Uterus (tissue), 4 donors: ENCODE results near the gene PTPN14. TPM values are rescaled to one million over a fixed set of nuclear protein-coding genes. Genes with fewer than 3 reads are reported as not detected.
A peak's percentile ranks its signal among the peaks of the same experiment; 100 is the strongest.

ENCODE experiments used
- DNase-seq, 2 donors: peaks; one replicate each; pipeline ENCODE4 v3.0.0-alpha.2; 2019 to 2020
- H3K27ac ChIP-seq, 2 donors: fragments of 200-600 bp; sonication (generic); 1 replicate in 1 of 2; 2 replicates in 1 of 2; pipeline ENCODE4 v1.5.1; 2016 to 2018
- H3K27me3 ChIP-seq, 2 donors: fragments of 200-600 bp; sonication (generic); one replicate each; pipeline ENCODE4 v1.5.1; 2018 to 2019; ENCODE audit warnings: control low read depth in 1 of 2
- H3K36me3 ChIP-seq, 2 donors: fragments of 200-600 bp; sonication (generic); one replicate each; pipeline ENCODE4 v1.5.1; 2019; ENCODE audit warnings: control low read depth in 1 of 2
- H3K4me1 ChIP-seq, 2 donors: fragments of 200-600 bp; sonication (generic); one replicate each; pipeline ENCODE4 v1.5.1; 2018 to 2019; ENCODE audit warnings: control low read depth in 1 of 2
- H3K4me3 ChIP-seq, 2 donors: fragments of 200-600 bp; sonication (generic); 1 replicate in 1 of 2; 2 replicates in 1 of 2; pipeline ENCODE4 v1.5.1; 2018 to 2019; ENCODE audit warnings: mild to moderate bottlenecking in 1 of 2
- H3K9me3 ChIP-seq, 2 donors: fragments of 200-600 bp; sonication (generic); one replicate each; pipeline ENCODE4 v1.5.1; 2019; ENCODE audit warnings: control low read depth in 1 of 2
- CTCF ChIP-seq, 4 experiments: fragments of 200-600 bp in 2 of 4; fragments of 450-650 bp in 2 of 4; sonication (generic) in 2 of 4; IDR thresholded peaks; one replicate each; pipeline ENCODE4 v1.5.1; 2016 to 2019; ENCODE audit warnings: antibody characterized with exemption in 4 of 4, mild to moderate bottlenecking in 2 of 4, moderate library complexity in 1 of 4
- POLR2A ChIP-seq, 2 donors: fragments of 450-650 bp; IDR thresholded peaks; one replicate each; pipeline ENCODE4 v1.6.1; 2016; ENCODE audit warnings: antibody characterized with exemption in 2 of 2, mild to moderate bottlenecking in 1 of 2, moderate library complexity in 1 of 2
- intact Hi-C: fragments of 100-400 bp; cut with DNase I; formaldehyde crosslinking; loops from one replicate; pipeline ENCODE4 v1.15.1; 2023; ENCODE audit warnings: low total_unique reads
- total RNA-seq, 4 donors: library from RNA; depleted of rRNA in 3 of 4; stranded (reverse); fragments of >200 nt in 3 of 4; gene quantifications; one replicate each; pipeline versions ENCODE4 v1.1.0 to v1.2.4, GENCODE V29; 2014 to 2023
- donor health status: DM: yes; HTN: yes; CAD: no.

PTPN14 gene
- total RNA-seq, 4 donors from 2014 or later = 13.2 to 78.0 (median 30.9) TPM

- peaks cover 0 to 10% of the 10 kb centered on the region in 2 donors for H3K4me1 ChIP-seq
- no peak overlapping the region for H3K4me3 ChIP-seq
Measured at GRCh38 chr1:214449371-214449770, 102.0 kb downstream of the PTPN14 start.

GRCh38 chr1:214448536-214448935 is 102.9 kb downstream of the PTPN14 start:
- no peak for TF ChIP-seq POLR2A (IDR thresholded peaks at IDR 0.05)
- TF ChIP-seq CTCF (IDR thresholded peaks at IDR 0.05) = no peak
- peaks cover 0 to 10% of the 10 kb centered on the region in 2 donors for H3K4me1 ChIP-seq
- intact Hi-C loops = no loop called here

More at GRCh38 chr1:214449371-214449770, 102.0 kb downstream of the PTPN14 start:
- TF ChIP-seq CTCF (IDR thresholded peaks at IDR 0.05) (no peak), POLR2A (IDR thresholded peaks at IDR 0.05) (no peak)
- Histone ChIP-seq H3K36me3 (no peaks in the 10 kb centered on the region), H3K27me3 (no peaks in the 10 kb centered on the region), H3K9me3 (no peaks in the 10 kb centered on the region), H3K27ac (no peak overlapping the region)
- DNase-seq = no peak
- intact Hi-C loops = no loop called here

GRCh38 chr1:214447557-214447871 is 103.9 kb downstream of the PTPN14 start:
- TF ChIP-seq POLR2A (IDR thresholded peaks at IDR 0.05) = no peak
- TF ChIP-seq CTCF (IDR thresholded peaks at IDR 0.05) = no peak
- H3K4me1 ChIP-seq = peaks cover 0 to 10% of the 10 kb centered on the region in 2 donors
- H3K9me3 ChIP-seq = no peaks in the 10 kb centered on the region
- intact Hi-C loops = no loop called here
- H3K4me3 ChIP-seq = no peak overlapping the region
- H3K27me3 ChIP-seq = no peaks in the 10 kb centered on the region
- no peaks in the 10 kb centered on the region for H3K36me3 ChIP-seq
- DNase-seq = no peak
- H3K27ac ChIP-seq = peak overlapping the region in 1 of 2 donors; percentile 69

More at GRCh38 chr1:214448536-214448935, 102.9 kb downstream of the PTPN14 start:
- no peaks in the 10 kb centered on the region for H3K9me3 ChIP-seq
- no peak overlapping the region for H3K4me3 ChIP-seq
- H3K27me3 ChIP-seq = no peaks in the 10 kb centered on the region
- H3K36me3 ChIP-seq = no peaks in the 10 kb centered on the region
- H3K27ac ChIP-seq = no peak overlapping the region
- DNase-seq = no peak

GRCh38 chr1:214446772-214447556 is 104.4 kb downstream of the PTPN14 start:
- peak overlapping the region in 1 of 2 donors; percentile 69 for H3K27ac ChIP-seq
- H3K9me3 ChIP-seq = no peaks in the 10 kb centered on the region
- intact Hi-C loops = no loop called here
- TF ChIP-seq CTCF (IDR thresholded peaks at IDR 0.05) (no peak), POLR2A (IDR thresholded peaks at IDR 0.05) (no peak)
- peaks cover 0 to 10% of the 10 kb centered on the region in 2 donors for H3K4me1 ChIP-seq
- no peaks in the 10 kb centered on the region for H3K36me3 ChIP-seq
- peak in 1 of 2 donors; percentile 21 for DNase-seq
- no peaks in the 10 kb centered on the region for H3K27me3 ChIP-seq
- no peak overlapping the region for H3K4me3 ChIP-seq

GRCh38 chr1:214445831-214446614 is 105.4 kb downstream of the PTPN14 start:
- Histone ChIP-seq H3K27me3 (no peaks in the 10 kb centered on the region), H3K9me3 (no peaks in the 10 kb centered on the region), H3K4me1 (peaks cover 0 to 10% of the 10 kb centered on the region in 2 donors), H3K4me3 (no peak overlapping the region), H3K27ac (peak overlapping the region; percentile 68 to 69), H3K36me3 (no peaks in the 10 kb centered on the region)
- TF ChIP-seq POLR2A (IDR thresholded peaks at IDR 0.05) = no peak
- TF ChIP-seq CTCF (IDR thresholded peaks at IDR 0.05) = no peak
- intact Hi-C loops = no loop called here
- no peak for DNase-seq
